Measurements from ENCODE around the gene EPB41L2. TPM values are rescaled to one million over a fixed set of nuclear protein-coding genes. Genes with fewer than 3 reads are reported as not detected.

Gene EPB41L2
- total RNA-seq, 6 experiments from 2014 or later: 15.3 to 38.5 (median 24.6) TPM

DNA sequence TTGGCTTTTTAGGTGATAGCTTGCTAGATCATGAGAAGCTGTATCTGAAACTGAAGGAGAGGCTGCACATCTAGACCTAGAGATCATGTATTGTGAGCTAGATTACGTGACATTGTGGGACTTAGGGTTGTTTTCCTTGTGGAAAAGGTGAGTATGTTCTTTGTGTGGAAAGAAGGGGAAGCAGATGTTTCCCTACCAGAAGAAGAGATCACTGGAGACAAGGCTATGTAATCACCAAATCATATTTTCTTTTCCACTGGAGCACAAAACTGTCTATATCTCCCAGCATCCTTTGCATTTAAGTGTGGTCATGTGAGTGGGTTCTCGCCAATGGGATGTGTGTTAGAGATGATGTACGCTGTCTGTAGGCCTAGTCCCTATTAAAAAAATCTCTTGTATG is 7.0 kb upstream of the EPB41L2 start:
- WGBS (ENCODE audit: insufficient coverage, low coverage, low lambda C conversion rate, missing lambda C conversion rate): 80% methylated on average over 2 of the region's 3 CpGs
- TF ChIP-seq CTCF (IDR thresholded peaks at IDR 0.05) (no peak), POLR2A (IDR thresholded peaks at IDR 0.05) (no peak)
- intact Hi-C loops (cut with DNase I): no loop called here
- no peak overlapping the region for H3K27ac ChIP-seq
- H3K4me3 ChIP-seq: no peak overlapping the region
- ATAC-seq: no peak
- no peak for DNase-seq
- H3K36me3 ChIP-seq: no peaks in the 10 kb centered on the region
- no peaks in the 10 kb centered on the region for H3K4me1 ChIP-seq
- no peaks in the 10 kb centered on the region for H3K27me3 ChIP-seq
- no peaks in the 10 kb centered on the region for H3K9me3 ChIP-seq

GRCh38 chr6:131068165-131068564 is 5.1 kb upstream of the EPB41L2 start:
- no peaks in the 10 kb centered on the region for H3K36me3 ChIP-seq
- ATAC-seq (no peak), DNase-seq (no peak)
- TF ChIP-seq CTCF (IDR thresholded peaks at IDR 0.05) (no peak), POLR2A (IDR thresholded peaks at IDR 0.05) (no peak)
- no peaks in the 10 kb centered on the region for H3K4me1 ChIP-seq
- no peaks in the 10 kb centered on the region for H3K9me3 ChIP-seq
- H3K4me3 ChIP-seq: no peak overlapping the region
- H3K27ac ChIP-seq: no peak overlapping the region
- H3K27me3 ChIP-seq: no peaks in the 10 kb centered on the region
- intact Hi-C loops (cut with DNase I): no loop called here
- WGBS (ENCODE audit: insufficient coverage, low coverage, low lambda C conversion rate, missing lambda C conversion rate): 85% methylated on average over 6 of the region's 7 CpGs

GRCh38 chr6:131067521-131067920 is 4.5 kb upstream of the EPB41L2 start:
- TF ChIP-seq POLR2A (IDR thresholded peaks at IDR 0.05): no peak
- H3K4me1 ChIP-seq: no peaks in the 10 kb centered on the region
- no peak overlapping the region for H3K4me3 ChIP-seq
- no peaks in the 10 kb centered on the region for H3K27me3 ChIP-seq
- no peak overlapping the region for H3K27ac ChIP-seq
- intact Hi-C loops (cut with DNase I): no loop called here
- no peak for ATAC-seq
- DNase-seq: no peak
- H3K9me3 ChIP-seq: no peaks in the 10 kb centered on the region
- H3K36me3 ChIP-seq: no peaks in the 10 kb centered on the region
- 77% methylated on average over 5 of the region's 6 CpGs for WGBS (ENCODE audit: insufficient coverage, low coverage, low lambda C conversion rate, missing lambda C conversion rate)

- Histone ChIP-seq H3K36me3 (no peaks in the 10 kb centered on the region), H3K4me1 (no peaks in the 10 kb centered on the region), H3K27me3 (no peaks in the 10 kb centered on the region), H3K9me3 (no peaks in the 10 kb centered on the region), H3K27ac (no peak overlapping the region), H3K4me3 (no peak overlapping the region)
- DNase-seq (no peak), ATAC-seq (no peak)
- intact Hi-C loops (cut with DNase I): no loop called here
- TF ChIP-seq POLR2A (IDR thresholded peaks at IDR 0.05) (no peak), CTCF (IDR thresholded peaks at IDR 0.05) (no peak)
These were observed 2.8 kb upstream of the EPB41L2 start for GRCh38 chr6:131065824-131066171.

GRCh38 chr6:131065112-131065823 is 2.2 kb upstream of the EPB41L2 start:
- Histone ChIP-seq H3K4me3 (no peak overlapping the region), H3K4me1 (no peaks in the 10 kb centered on the region), H3K36me3 (no peaks in the 10 kb centered on the region), H3K9me3 (no peaks in the 10 kb centered on the region), H3K27me3 (no peaks in the 10 kb centered on the region), H3K27ac (no peak overlapping the region)
- 75% methylated on average over 2 of the region's 4 CpGs for WGBS (ENCODE audit: insufficient coverage, low coverage, low lambda C conversion rate, missing lambda C conversion rate)
- TF ChIP-seq POLR2A (IDR thresholded peaks at IDR 0.05) (no peak), CTCF (IDR thresholded peaks at IDR 0.05) (no peak)
- no peak for DNase-seq
- no peak for ATAC-seq
- intact Hi-C loops (cut with DNase I): no loop called here
